GF-D8 (cell line): ENCODE results near the gene MADD.

Experiments
- DNase-seq: peaks from one replicate; lab custom pipeline; 2025; lab: John Stamatoyannopoulos, UW

MADD gene

DNA sequence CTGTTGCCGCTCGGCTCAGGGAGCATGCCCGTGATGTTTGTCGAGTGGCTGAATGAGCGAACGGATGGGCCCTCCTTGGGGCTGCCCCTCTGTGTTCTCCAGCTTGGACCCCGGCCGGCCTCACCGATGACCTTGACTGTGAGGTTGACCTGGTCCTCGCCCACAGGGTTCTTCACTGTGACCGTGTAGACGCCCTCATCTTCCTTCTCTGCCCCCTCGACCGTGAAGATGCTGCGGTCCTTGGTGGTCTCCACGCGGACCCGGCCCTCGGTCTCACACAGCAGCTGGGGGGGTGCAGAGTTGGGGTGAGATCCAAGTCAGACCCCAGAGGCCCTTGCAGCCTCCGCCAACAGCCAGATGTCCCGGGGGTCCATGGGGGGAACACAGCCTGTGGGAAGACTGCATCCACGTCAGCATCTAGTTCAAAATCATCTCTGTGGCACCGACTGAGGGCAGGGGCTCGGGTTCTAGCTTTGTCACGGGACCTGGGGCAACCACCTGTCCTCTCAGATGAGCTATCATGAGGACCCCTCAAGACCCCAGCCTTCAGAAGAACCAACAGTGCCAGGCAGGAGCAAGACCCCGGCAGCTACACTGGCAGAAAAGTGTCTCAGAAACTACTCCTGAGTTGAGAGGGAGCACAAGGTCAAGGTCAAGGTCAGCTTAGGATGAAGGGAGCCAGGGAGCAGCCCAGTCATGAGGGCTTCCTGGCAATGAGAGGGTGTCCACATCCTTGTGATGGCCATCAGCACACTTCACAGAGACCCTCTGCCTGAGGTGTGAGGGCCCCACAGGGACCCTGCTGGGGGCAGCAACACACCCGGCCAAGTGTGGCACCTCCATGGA, 68.7 kb downstream of the MADD start:
- no peak for DNase-seq

DNA sequence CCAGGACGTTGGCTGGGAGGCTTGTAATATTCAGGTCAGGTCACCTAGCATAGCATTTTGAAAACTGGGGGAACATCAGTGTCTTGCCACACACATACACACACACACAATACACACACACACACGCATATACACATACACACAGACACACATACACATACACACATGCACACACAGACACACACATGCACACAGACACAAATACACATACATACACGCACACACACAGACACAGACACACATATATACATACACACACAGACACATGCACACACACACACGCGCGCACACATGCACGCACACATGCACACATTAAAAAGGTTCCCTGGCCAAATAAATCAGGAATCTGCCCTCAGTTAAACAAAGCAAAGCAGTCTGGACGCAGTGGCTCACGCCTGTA, 70.1 kb downstream of the MADD start:
- DNase-seq: no peak

DNA sequence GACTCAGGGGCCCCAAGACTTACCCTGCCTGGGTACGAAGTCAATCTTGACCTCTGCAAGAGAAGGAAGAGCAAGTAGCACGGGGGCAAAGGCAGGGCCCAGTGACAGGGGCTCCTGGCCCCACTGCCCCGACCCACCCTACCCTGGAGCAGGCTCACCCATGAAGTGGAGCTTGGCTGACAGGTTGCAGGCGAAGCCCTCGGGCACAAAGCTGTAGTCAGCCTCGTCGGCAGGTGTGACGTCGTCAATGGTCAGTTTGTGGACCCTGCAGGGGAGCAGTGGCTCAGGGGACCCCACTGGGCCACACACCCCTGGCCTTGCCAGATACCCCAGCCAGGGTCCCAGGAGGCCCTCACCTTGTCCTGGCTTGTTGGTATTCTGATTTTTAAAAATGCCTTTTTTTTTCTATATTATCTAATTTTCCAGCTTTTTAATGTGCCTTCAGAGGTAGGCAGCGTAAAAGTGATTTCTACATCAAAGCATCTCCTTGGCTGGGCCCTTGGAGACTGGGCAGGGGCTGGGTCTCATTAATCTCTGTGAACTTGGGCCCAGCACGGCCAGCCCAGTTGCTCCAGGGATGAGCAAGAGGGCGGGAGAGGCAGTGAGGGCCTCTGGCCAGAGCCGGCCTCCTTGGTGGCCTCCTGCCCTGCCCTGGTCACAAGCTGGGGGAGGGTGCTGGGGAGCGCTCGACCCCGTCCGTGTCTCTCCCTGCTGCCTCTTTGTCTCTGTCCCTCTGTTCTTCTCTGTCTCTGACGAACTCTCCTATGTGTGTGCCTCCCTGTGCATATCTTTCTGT, 71.2 kb downstream of the MADD start:
- no peak for DNase-seq

DNA sequence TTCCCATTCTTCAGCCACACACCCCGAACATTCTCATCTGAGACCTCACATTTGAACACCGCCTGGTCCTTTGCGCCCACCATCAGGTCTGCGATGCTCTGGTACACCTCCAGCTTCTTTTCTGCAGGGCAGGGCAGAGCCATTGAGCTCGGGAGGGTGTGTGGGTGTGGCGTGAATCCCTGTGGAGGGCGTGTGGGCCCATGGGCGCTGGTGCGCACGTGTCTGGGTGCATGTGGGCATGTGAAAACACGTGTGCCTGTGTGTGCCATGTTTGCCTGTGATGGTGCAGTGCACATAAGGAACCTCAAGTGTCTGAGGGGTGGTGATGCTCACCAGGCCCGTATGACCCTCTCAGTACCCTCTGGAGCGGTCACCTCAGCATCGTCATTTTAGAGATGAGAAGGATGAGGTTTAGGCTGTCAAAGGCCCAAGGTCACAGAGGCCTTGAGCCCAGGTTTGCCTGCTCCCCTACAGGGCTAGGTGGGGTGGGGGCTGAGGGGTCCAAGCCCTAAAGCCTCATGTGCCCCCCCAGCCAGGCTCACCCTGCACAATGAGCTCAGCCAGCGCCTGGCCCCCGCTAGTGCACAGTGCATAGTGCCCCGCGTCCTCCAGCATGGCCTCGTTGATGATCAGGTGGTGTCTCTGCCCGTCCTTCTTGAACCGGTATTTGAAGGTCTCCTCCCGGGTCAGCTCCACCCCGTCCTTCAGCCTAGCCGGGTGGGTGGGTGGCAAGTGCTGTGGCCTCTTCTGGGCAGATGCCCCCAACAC, 72.3 kb downstream of the MADD start:
- DNase-seq: no peak

DNA sequence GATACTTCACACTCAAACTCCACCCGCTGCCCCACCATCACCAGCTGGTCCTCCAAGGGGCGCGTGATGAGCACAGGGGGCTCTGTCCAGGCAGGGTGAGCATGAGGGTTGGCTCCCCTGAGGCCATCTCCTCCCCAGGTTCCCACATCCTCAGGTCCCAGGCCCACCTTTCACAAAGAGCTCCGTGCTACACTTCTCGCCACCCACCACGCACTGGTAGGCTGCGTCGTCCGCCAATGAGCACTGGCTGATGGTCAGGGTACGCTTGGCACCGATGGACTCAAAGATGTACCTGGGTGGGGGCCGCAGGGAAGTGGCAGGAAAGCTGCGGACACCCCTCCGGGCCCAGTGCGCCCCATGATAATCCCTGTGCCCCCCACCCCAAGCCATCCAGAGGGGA, 72.9 kb downstream of the MADD start:
- no peak for DNase-seq

DNA sequence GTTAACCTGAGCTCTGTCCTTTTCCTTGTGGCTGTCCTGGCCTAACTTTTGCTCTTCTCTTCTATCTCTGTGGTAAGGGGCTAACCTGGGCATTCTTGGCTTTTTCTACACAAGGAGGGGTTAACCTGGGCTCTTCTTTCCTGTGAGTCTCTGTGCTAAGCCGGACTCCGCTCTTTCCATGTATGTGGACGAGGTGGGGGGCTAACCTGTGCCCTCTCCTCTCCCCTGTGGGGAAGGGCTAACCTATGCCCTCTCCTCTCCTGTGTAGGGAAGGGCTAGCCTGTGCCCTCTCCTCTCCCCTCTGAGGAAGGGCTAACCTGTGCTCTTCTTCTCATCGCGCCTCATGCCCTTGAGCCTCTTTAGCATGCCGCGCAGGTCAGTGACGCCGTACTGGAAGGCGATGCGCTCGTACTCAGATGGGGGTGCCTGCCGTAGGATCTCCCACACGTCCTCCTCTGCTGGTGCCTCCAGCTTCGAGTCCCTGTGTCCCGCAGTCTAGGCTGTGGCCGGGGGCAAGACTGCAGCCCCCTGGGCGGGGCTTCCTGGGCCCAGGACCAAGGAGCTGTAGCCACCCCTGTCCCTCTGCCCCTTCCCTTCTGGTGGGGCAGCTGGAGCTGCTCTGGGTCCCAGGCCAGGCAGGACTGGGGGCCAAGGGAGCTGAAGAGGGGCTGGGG, 76.1 kb downstream of the MADD start:
- DNase-seq: no peak

DNA sequence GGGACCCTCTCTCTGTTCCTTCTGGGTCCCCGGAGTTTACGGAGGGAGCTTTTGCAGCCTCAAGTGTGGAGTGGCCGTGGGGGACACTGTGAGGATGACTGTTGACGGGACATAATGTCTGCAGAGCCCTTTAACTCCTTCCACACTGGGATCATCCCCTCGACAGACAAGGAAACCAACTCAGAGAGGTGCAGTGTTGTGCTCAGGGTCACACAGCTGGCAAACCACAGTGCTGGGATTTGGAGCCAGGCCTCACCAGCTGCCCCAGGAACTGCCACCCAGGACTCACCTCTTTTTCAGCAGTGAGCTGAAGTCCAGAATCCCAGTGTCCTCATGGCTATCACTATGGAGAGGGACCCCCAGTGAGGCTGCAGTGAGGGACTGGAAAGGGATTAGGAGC, 77.2 kb downstream of the MADD start:
- DNase-seq: no peak

DNA sequence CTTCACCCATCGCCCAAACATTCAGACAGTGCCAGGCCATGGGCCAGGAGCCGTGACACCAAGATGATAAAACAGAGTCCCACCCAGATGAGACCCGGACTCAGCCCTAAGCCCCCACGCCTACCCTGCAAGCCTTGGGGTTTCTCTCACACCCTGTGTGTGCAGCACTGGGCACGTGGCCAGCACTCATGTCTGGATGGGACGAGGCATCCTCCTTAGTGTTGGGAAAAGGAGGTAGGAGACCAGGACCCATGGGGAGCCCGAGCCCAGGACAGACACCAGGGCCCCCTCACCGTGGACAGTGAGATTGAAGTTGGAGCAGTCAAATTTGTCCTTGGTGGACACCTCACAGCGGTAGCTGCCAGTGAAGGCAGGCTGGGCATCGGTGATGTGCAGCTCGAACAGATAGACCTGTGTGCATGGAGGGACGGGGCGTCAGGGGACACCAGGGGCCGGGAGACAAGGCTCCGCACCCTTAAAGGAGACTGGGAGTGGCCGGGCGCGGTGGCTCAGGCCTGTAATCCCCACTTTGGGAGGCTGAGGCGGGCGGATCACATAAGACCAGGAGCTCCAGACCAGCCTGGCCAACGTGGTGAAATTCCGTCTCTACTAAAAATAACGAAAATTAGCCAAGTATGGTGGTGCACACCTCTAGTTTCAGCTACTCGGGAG, 78.3 kb downstream of the MADD start:
- no peak for DNase-seq

DNA sequence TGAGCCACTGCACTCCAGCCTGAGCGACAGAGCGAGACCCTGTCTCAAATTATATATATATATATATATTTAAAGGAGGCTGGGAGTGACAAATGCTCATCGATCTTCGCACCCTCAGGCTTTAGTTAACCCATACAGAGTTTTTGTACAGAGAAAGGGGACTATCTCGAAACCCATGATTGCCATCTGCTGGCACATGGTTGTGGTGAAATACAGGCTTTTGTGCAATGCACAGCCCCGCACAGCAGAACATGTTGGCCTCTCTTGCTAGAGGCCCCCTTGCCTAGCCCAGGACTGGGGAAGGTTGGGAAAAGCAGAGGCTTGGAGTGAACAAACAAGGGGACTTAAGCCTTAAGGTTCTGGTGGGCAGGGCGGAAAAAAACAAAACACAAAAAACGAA, 78.9 kb downstream of the MADD start:
- peak; percentile 40 for DNase-seq

DNA sequence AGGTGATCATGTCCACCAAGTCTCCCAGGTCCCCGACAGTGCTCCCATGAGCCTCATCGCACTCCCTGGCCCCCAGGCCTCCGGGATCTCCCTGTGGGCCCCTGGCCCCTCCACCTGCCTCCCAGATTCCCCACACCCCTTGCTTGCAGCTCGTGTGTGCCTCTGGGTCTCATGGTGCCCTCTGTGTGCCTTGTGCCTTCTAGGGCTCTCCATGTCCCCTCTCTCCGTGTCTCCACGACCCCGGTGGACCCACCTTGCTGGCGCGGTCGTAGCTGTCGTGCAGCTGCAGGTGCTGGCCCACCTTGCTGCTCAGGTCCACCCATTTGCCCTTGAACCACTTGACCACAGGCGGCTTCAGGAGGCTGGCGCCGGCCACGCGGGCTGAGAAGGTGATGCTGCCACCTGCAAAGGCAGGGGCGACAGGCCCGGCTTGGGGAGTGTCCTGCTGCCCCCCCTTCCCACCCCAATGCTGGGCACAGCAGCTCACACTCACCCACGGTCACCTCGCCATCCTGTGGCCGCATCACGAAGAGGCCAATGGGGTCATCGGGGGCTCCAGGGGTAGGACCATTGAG, 79.7 kb downstream of the MADD start:
- DNase-seq: no peak

DNA sequence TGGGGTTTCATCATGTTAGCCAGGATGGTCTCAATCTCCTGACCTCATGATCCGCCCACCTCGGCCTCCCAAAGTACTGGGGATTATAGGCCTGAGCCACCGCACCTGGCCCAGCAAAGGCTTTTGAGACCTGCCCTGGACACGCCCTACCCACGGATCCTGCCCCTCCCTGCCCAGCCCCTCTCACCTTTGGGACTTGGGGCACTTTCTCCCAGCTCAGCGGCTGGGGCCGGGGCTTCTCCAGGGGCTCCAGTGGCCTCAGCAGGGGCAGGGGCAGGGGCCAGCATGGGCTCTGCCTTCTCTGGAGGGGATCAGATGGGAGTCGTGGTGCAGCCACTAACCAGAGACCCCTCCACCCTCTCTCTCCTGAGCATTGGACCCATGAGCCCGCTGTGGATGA, 80.4 kb downstream of the MADD start:
- DNase-seq: no peak

DNA sequence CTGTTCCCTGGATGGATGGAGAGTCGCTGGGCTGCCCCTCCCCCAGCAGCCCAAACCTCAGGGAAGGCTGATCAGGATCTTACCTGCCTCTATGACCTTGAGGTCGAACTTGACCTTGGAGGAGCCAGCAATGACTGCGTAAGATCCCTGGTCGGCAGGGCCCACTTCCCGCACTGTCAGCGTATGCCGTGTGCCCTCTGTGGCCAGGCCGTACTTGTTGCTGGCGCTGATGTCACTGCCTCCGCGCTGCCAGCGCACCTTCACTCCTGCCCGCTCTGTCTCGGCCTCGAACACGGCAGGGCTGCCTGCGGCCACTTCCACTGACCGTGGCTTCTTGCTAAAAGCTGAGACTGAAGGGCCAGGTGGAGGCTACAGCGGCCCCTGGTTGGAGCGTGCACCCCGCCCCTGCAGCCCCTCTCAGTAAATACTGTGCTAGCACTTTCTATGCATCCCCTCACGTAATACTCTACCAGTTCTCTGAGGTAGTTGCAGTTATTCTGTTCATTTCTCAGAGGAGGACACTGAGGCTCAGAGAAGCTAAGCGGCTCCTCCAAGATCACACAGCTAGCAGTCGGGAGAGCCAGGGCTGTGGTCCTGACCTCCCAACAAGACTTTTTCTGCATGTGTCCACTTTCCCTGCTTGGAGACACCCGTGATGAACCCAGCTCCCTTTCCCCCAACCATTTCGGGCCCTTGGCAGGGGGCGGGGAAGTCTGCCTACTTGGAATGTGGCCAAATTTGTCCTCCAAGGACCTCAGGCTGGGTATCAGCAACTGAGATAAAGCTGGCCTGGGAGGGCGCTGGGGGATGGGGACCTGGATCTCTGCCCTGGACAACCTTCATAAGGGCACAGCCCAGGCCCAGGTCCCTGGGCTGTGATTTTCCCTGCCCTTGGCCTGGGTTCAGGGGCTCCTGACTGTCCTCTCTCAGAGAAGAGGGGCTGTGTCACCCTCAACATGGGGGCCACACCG, 81.5 kb downstream of the MADD start:
- DNase-seq: no peak

DNA sequence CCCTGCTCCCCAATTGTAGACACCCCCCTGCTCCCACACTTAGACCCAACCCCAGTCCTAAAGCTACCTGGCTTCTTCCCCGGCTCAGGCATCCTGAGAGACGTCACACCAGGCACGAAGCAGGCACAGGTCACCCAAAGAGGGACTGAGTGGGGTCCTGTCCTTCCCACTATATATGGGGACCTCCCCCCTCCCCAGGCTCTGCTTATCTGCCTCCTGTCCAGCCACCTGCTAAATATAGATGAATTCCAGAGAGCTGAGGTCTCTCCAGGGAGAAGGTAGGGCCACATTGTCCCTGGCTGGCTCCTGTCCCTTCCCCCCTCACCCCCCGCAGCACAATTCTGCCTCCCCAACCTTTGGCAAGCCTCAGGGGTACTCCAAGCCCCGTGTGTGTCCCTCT, 82.6 kb downstream of the MADD start, which contains the start of gene MYBPC3:
MYBPC3 (minus strand) TSS at position 147 of the 400 bp plus-strand sequence; CDS start at position 92, 55 bp downstream.
- no peak for DNase-seq

DNA sequence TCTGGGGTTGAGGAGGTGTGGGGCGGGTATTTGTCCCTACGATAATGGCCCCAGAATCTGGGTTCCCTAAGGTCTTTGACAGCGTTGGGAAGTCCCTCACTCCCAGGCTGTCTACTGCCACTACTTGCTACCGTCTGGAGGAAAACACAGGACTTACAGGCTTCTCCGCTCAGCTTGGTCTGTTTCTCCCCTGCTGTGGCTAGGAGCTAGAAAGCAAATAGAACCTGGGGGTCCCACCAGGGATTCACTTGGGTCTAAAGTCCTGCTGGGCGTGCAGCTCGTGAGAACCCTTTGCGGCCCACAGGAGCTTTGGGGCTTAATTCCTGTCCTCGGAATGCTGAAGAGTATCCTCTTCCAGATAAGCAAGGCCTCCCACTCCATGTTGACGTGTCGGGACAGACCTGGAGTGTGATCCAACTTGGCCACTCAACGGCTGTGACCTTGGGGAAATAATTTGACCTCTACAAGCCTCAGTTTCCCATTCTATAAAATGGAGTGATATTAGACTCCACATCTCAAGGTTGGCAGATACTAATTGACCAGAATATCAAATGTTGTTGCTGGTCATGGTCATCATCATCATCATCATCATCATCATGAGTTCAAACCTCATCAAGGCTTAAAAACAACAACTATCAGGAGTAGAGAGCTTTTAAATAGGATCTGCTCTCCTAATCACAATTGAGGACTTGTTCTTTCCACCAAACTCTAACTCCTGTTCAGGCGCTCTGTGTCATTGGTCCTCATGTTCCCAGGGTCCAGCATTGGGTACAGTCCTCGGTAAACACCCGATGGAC, 84.2 kb downstream of the MADD start:
- no peak for DNase-seq

DNA sequence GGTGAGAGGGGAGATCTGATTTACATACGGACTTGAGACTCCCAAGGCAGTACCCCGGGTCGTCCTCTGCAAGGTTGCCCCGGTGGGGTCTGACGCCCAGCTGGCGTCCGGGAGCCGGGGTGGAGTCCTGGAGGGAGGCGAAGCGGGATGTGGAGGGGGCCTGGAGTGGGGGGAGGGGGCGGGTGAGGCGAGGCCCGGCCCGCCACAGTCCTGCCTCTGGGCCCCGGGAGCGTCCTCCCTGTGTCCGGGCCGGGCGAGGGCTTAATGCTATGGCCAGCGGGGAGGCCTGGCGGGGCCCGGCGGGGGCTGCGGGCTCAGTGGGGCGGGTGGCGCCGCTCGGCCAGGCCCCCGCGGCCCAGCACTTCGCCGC, 85.0 kb downstream of the MADD start:
- DNase-seq: no peak

DNA sequence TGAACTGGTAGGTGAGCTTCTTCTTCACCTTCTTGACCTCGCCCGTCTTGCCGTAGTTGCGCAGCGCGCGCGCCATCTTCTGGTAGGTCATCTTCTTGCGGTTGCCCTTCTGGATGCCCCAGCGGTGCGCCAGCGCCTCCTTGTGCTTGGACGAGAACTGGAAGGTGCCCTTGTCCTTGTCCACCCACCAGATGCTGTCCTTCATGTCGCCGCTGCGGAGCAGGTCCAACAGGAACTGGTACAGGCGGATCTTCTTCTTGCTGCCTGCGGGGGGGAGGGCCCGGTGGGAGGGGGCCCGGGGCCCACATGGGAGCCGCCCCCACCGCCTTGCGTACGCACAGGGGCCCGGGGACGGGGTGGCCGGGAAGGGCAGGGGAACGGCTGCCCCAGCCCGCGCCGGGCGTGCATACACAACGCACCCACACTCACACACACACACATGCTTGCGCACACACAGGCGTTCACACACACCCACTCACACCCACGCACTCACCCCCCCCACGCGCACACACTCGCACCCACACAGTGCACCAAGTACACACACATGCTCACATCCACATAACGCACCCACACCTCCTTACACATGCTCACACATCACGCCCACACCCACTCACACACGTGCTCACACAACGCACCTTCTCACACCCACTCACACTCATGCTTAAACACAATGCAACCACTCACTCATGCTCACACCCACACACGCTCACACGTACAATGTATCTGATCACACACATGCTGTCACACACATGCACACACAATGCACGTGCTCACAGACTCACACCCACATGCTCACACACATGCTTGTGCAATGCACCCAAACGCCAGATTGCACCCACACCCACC, 85.6 kb downstream of the MADD start:
- no peak for DNase-seq

DNA sequence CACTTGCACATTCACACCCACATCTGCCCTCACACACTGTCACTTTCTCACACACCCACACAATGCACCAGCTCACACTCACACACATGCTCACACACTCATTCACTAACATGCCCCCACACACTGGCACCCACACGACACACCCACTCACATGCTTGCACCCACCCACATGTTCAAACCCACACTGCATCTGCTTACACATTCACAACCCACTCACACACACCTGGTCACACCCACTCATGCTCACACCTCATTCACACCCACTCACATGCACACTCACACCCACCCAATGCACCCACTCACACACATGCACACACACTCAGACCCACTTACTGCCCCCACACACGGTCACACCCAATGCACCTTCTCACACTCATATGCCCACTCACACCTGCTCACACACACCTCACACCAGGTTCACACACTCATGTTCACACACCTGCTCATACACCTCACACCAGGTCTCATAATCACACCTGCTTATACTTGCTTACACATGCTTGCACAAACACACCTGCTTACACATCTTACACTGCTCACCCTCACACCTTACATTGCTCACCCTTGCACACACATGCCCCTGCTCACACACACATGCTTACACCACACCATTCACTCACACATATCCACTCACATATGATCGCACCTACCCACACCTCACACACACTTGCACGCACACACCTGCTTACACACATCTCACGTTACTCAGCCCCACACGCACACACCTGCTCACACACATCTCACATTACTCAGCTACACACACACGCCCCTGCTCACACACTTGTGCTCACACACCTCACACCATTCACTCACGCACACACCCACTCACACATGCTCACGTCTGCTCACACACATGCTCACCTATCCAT, 86.4 kb downstream of the MADD start:
- DNase-seq: no peak
